LNCaP clone FGC (cell line): ENCODE results near the gene B4GALT5.

Experiments used
- DNase-seq: peaks from one replicate; pipeline ENCODE4 v3.0.0-alpha.2; 2011; ENCODE audit warnings: low read depth
- H3K4me3 ChIP-seq: 2 replicates; pipeline ENCODE4 v1.5.1; 2011; ENCODE audit warnings: mild to moderate bottlenecking, low read depth, low read length, control low read depth
- TF ChIP-seq, protein P1 (sequence below): IDR thresholded peaks from 2 replicates; pipeline ENCODE4 v1.5.1; 2012; ENCODE audit warnings: mild to moderate bottlenecking; ENCODE audit not compliant: control insufficient read depth, insufficient read depth; ENCODE audit errors: extremely low read depth

Gene B4GALT5

DNA sequence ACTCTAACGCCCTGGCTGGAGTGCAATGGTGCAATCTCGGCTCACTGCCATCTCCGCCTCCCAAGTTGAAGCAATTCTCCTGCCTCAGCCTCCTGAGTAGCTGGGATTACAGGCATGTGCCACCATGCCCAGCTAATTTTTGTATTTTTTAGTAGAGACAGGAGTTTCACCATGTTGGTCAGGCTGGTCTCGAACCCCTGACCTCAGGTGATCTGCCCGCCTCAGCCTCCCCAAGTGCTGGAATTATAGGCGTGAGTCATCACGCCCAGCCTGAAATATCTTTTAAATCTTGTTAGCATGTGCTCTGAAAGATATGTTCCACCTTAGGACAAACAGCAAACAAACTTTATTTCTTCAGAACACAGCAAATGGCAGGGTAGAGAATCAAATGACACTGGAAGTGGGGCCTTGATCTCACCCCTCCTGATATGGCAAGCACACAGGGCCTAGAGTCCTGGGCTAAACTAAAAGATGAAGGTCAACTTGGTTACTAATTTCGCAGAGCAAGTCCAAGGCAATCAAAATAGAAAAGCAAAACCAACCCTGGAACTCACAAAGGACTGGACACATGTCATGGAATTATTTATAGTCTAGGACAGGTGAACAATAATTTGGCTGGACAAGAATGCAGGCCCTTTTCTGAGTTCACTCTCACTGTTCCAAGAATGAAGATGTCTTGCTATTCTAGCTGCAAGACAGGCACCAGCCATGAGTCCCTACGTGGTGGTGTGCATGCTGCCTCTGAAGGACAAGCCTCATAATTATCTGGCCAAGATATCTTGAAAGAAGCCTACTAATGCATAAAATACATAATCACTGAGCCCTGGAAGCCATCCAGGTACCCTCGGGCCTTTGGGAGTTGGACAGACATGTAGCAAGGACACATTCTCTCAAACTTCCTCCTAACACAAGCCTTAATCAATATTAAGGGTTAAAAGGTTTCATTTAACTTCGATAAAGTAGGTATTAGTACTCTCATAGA is 35.6 kb downstream of the B4GALT5 start:
- no peak for DNase-seq
- TF ChIP-seq, protein P1, sequence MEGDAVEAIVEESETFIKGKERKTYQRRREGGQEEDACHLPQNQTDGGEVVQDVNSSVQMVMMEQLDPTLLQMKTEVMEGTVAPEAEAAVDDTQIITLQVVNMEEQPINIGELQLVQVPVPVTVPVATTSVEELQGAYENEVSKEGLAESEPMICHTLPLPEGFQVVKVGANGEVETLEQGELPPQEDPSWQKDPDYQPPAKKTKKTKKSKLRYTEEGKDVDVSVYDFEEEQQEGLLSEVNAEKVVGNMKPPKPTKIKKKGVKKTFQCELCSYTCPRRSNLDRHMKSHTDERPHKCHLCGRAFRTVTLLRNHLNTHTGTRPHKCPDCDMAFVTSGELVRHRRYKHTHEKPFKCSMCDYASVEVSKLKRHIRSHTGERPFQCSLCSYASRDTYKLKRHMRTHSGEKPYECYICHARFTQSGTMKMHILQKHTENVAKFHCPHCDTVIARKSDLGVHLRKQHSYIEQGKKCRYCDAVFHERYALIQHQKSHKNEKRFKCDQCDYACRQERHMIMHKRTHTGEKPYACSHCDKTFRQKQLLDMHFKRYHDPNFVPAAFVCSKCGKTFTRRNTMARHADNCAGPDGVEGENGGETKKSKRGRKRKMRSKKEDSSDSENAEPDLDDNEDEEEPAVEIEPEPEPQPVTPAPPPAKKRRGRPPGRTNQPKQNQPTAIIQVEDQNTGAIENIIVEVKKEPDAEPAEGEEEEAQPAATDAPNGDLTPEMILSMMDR, result no peak
- no peak overlapping the region for H3K4me3 ChIP-seq

DNA sequence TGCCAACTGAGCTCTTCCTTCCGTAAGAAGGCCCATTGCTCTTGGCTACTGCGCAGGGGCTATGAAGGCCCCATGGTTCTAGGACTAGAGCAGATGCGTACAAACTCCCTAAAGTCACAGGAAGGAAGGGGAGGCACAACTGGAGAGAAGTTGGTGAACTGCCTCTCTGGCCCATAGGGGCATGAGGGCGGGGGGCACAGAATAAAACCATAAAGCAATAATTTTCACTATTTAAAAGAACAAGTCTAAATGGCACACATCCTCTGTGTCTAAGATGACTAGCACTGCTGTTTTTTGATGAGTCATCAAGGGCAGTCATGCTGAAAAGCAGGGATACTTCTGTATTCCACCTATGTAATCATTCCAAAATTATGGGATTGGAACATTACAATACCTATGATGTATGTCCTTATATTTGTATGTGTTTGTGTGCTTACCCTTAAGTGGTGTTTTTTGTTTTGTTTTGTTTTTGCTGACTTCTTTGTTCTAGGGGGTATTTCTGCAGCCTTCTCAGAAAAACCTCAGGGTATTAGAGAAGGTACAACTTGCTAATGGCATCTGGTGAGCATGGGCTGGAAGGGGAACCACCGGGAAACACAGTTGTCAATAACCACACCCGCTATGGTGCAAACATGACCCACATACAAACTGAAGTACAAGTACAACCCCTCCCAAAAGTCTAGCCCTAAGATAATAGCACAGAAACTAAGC is 36.9 kb downstream of the B4GALT5 start:
- H3K4me3 ChIP-seq, result no peak overlapping the region
- TF ChIP-seq, protein P1, result no peak
- no peak for DNase-seq

DNA sequence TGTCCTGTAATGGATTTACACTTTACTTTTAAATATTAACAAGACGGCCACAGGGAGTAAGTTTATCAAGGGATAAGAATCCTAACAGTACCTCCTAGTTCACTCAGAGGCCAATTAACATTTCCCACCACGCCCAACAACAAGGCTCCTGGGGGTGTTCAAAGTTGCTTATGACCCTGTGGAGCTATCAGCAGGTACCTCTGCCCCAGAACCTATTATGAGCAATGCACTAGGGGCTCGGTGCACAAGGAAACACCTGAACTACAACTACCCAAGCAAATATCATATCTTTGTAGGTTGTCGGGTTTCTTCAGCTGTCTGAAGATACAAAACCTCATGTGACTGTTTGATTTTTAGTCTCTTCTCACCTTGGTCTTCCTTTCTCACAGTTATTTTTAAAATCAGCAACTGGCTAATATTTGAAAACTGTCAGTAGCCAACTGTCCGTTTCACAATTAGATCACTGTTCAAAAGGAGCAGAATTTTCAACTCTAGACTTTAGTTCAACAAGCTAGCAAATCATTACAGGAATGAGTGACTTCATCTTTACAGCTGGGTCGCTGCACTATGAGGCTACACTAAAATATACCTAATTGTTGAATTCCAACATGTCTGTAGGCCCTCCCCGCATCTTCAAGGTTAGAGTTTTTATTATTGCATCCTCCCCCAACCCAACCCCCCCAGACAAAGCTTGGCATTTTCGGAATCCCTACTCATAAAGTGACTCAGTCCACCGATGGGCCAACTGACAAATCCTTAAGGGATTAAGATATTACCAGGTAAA is 38.1 kb downstream of the B4GALT5 start:
- H3K4me3 ChIP-seq, result no peak overlapping the region
- TF ChIP-seq, protein P1, result no peak
- DNase-seq, result no peak

DNA sequence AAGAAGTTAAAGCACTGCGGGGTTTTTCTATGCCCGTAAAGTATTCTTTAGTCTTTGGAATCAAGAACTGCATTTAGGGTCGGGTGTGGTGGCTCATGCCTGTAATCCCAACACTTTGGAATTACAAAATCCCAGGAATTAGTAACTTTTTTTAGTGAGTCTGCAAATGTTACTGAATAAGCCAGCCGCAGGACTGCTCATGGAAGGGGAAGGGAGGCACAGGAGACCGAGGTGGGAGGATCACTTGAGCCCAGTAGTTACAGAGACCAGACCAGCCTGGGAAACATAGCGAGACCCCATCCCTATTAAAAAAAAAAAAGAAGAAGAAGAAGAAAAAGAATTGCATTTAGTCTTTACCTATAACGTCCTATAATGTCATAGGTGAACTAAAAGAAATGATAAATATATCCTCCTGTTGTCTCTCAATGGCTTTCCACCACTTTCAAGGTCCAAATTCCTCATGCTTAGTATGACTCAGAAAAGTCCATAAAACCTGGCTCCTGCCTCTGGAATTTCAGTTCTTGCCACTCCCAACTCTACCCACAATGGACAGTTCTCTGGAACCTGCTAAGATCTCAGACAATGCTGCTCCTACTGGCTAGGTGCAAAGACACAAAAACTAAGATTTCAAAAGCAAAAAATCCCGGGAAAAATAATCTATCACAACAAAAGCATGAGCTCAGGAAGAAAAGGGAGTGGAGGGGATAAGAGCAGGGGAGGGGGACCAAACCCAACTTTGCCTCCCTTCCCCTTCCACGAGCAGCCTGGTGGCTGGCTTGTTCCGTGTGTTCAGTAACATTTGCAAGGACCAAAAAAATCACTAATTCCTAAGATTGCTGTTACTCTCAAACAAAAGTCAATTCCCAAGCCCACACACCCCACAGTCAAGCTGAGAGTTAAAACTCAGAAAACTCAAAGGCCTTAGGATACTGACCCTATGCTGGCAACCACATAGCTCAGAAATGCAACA is 39.0 kb downstream of the B4GALT5 start:
- no peak for DNase-seq
- H3K4me3 ChIP-seq, result no peak overlapping the region
- TF ChIP-seq, protein P1, result no peak

DNA sequence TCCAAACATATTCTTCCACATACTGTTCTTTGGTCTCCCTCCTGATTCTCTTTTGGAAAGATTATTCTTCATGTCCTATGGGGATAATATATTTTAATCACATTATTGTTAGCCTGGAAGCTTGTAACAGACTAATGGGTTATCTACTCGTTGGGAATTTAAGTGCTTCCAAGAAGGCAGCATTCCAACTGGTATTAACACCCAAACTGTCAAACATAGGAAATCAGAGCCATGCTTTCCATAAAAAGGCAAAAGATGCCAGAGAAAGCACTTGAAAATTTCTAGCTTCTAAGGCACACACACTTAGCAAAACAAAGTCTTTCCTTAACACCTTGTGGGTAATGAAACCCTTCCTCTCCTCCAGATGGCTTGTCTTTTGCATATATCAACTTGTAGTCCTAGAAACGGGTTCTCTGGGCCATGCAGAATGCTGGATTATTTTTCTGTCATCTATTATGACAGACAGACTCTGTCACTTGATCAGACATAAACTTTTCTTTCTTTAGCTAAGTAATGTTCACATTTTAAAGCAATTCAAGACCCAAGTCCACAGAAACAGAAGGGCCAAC is 41.5 kb downstream of the B4GALT5 start:
- TF ChIP-seq, protein P1, result no peak
- no peak for DNase-seq
- H3K4me3 ChIP-seq, result no peak overlapping the region
